ENCODE measurements around the gene FCGR2B. TPM values are rescaled to one million over a fixed set of nuclear protein-coding genes. Genes with fewer than 3 reads are reported as not detected.
"Not testable (repeated sequence)": the region's sequence is repeated elsewhere in the genome, so short reads cannot be mapped to it uniquely, and the experiment has no call there.

FCGR2B gene
- total RNA-seq, 2 experiments from 2014 or later = 0.23 to 0.33 TPM

DNA sequence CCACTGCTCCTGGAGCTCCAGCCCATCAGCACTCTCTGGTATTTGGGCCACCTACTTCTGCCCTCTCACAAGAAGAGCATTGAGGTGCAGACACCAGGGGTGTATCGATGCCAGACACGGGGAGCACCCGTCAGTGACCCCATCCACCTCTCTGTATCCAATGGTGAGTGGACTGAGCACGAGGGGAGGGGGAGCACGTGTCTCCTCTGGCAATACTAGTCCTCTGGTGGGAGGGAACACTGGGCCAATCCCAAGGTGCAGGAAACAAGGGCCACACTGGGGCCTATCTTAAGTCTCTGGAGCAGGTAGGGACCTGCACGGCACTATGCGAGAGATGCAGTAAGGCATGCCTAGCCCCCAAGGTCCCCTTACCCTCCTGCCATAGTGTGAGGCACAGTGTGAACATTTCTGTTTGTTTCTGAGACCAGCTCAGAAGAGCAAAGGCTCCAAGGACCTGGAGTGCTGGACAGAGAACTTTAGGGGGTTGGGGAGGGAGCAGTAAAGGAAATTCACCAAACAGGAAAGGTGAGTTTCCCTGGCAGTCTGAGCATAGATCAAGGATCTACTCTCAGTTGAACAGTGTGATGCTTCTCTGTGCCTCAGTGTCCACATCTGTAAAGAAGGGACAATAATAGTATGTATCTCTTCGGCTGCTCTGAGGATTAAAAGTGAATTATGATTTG lies 60.7 kb downstream of the FCGR2B start:
- DNase-seq = no peak
- peaks cover 27% of the 10 kb centered on the region for H3K27me3 Mint-ChIP-seq
- no peaks in the 10 kb centered on the region for H3K9me3 Mint-ChIP-seq
- peaks cover 1% of the 10 kb centered on the region for H3K36me3 Mint-ChIP-seq
- H3K4me3 Mint-ChIP-seq = no peak overlapping the region
- no peak overlapping the region for H3K27ac Mint-ChIP-seq
- no peak for ATAC-seq (ENCODE audit: low read depth)
- peaks cover 39% of the 10 kb centered on the region for H3K4me1 Mint-ChIP-seq
- POLR2A ChIA-PET = no interaction called here

GRCh38 chr1:161725258-161725907 lies 62.4 kb downstream of the FCGR2B start:
- Mint-ChIP-seq H3K4me3 (peak overlapping the region; percentile 98), H3K4me1 (peaks cover 48% of the 10 kb centered on the region)

GRCh38 chr1:161725908-161726472 lies 63.0 kb downstream of the FCGR2B start:
- Mint-ChIP-seq H3K27me3 (peaks cover 23% of the 10 kb centered on the region), H3K36me3 (no peaks in the 10 kb centered on the region), H3K27ac (peak overlapping the region; percentile 92), H3K4me3 (peak overlapping the region; percentile 98), H3K9me3 (no peaks in the 10 kb centered on the region), H3K4me1 (peaks cover 49% of the 10 kb centered on the region)
- ATAC-seq (ENCODE audit: low read depth) (peak; percentile 14), DNase-seq (peak; percentile 68)
- POLR2A ChIA-PET = interaction anchor here (0.8 to 3.1 kb wide), 4 partner anchors 11 to 412 kb away, joined by 3 to 55 read pairs (median 10); partner anchors contain the start of genes DUSP12 and SDHC

More at GRCh38 chr1:161725258-161725907, 62.4 kb downstream of the FCGR2B start:
- not testable (repeated sequence) for DNase-seq; ATAC-seq (ENCODE audit: low read depth); H3K36me3 Mint-ChIP-seq; H3K9me3 Mint-ChIP-seq
- POLR2A ChIA-PET = interaction anchor here (2.9 to 3.1 kb wide), 2 partner anchors 12 to 24 kb away, joined by 16 to 55 read pairs; partner anchors contain the start of gene DUSP12
- peaks cover 24% of the 10 kb centered on the region for H3K27me3 Mint-ChIP-seq
- peak overlapping the region; percentile 92 for H3K27ac Mint-ChIP-seq

DNA sequence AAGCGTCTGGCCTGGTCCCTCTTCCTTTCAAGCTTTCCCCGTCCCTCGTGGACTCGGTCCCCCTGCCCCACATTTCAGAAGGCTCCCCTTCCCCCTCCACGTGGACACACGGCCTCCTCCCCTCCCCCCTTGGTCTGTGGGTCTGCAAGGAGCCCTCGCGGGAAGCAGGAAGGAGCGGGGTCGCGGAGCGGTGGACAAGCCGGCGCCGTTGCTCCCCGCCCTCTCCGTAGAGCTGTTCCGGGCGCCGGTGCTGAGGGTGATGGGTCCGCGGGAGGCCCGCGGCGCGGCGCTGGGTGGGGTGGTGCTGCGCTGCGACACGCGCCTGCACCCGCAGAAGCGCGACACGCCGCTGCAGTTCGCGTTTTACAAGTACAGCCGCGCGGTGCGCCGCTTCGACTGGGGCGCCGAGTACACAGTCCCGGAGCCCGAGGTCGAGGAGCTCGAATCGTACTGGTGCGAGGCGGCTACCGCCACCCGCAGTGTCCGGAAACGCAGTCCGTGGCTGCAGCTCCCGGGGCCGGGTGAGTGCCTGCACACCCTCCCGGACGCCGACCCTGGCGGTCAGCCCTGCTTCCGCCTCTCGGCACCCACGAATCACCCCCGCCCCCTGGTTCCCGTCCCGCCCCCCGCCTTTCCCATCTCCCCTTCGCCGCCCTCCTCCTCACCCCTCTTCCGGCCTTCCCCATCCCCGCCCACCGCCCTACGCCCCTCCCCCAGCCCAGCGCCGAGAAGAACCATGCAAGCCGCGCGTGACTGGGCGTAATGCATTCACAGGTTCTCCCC lies 63.7 kb downstream of the FCGR2B start:
- peaks cover 28% of the 10 kb centered on the region for H3K27me3 Mint-ChIP-seq
- ATAC-seq (ENCODE audit: low read depth) = peak; percentile 74
- POLR2A ChIA-PET = interaction anchor here (0.8 to 3.1 kb wide), 6 partner anchors 11 to 412 kb away, joined by 3 to 55 read pairs (median 4); partner anchors contain the start of genes DUSP12 and SDHC
- peaks cover 45% of the 10 kb centered on the region for H3K4me1 Mint-ChIP-seq
- peak overlapping the region; percentile 93 for H3K27ac Mint-ChIP-seq
- no peaks in the 10 kb centered on the region for H3K9me3 Mint-ChIP-seq
- DNase-seq = peak; percentile 83
- H3K36me3 Mint-ChIP-seq = no peaks in the 10 kb centered on the region
- peak overlapping the region; percentile 98 for H3K4me3 Mint-ChIP-seq

- Mint-ChIP-seq H3K27ac (peak overlapping the region; percentile 93), H3K4me3 (peak overlapping the region; percentile 98), H3K4me1 (peaks cover 39% of the 10 kb centered on the region), H3K27me3 (peaks cover 23% of the 10 kb centered on the region), H3K36me3 (no peaks in the 10 kb centered on the region), H3K9me3 (no peaks in the 10 kb centered on the region)
- ATAC-seq (ENCODE audit: low read depth) (peak; percentile 15), DNase-seq (peak; percentile 82)
- POLR2A ChIA-PET = interaction anchor here (1.0 to 3.1 kb wide), 5 partner anchors 10 to 195 kb away, joined by 3 to 55 read pairs (median 4); partner anchors contain the start of gene DUSP12
These were observed 64.4 kb downstream of the FCGR2B start for GRCh38 chr1:161727256-161727924.

Other genes starting within 250 kb of the FCGR2B start
- 1 to 10 TPM; 1.3 to 2.4 TPM for gene FCGR2A, start 157.7 kb upstream of the FCGR2B start, total RNA-seq
- gene HSPA6, start 138.6 kb upstream of the FCGR2B start, total RNA-seq = 1 to 10 TPM; 1.2 to 1.4 TPM
- gene FCGR3A, start 113.3 kb upstream of the FCGR2B start, total RNA-seq = 1 to 10 TPM; 1.9 to 2.3 TPM
- gene FCGR3B, start 32.0 kb upstream of the FCGR2B start, total RNA-seq = not detected
- gene FCRLA, start 44.1 kb downstream of the FCGR2B start, total RNA-seq = under 1 TPM; 0.17 to 0.51 TPM
- gene FCRLB, start 58.4 kb downstream of the FCGR2B start, total RNA-seq = under 1 TPM; 0.74 to 0.97 TPM
- gene DUSP12, start 86.6 kb downstream of the FCGR2B start, total RNA-seq = 10 to 100 TPM; 28.7 to 32.2 TPM
- gene ATF6, start 103.2 kb downstream of the FCGR2B start, total RNA-seq = 10 to 100 TPM; 18.5 to 20.0 TPM